C4-2B (cell line): ENCODE measurements around the gene CCDC88C.

Experiments used
- CTCF ChIP-seq: fragments of 450-650 bp; conservative IDR thresholded peaks from 2 replicates; pipeline ENCODE4 v1.5.1; 2017; ENCODE audit warnings: mild to moderate bottlenecking
- ZFX ChIP-seq: fragments of 450-650 bp; IDR thresholded peaks from 2 replicates; pipeline ENCODE4 v1.6.1; 2017

DNA sequence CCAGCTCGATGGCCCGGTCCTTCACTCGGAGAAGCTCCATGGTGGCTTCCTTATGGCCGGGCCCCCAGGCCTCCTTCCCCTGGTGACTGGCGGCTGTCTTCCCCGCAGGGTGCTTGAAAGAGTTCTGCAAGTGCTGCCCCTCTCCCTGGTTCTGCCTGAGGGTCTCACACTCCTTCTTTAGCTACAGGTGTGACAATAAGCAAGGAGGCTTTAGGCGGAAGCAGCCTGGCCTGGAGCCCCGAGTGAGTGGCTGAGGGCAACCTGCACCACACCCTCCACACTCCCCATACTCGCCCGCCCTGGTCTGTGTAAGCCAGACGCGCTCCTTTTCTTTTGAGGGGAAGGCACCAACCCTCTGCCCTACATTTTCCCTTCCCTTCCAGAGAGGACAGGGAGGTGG is 110.6 kb downstream of the CCDC88C start:
- TF ChIP-seq CTCF (no peak), ZFX (no peak)
